K562 (cell line): Measurements from ENCODE around the gene SLC22A23.

Experiments used
- CTCF ChIP-seq, 3 experiments: IDR thresholded peaks in 2 of 3; conservative IDR thresholded peaks in 1 of 3; 2 replicates each; pipeline ENCODE4 v1.5.1; 2011 to 2012; ENCODE audit warnings: low read length in 3 of 3, mild to moderate bottlenecking in 3 of 3, control low read depth in 2 of 3, improper control_type of control experiment in 1 of 3, inconsistent platforms in 1 of 3, low read depth in 1 of 3, mixed read lengths in 1 of 3, moderate library complexity in 1 of 3; ENCODE audit not compliant: insufficient read depth in 2 of 3
- EGR1 ChIP-seq: fragments of 450-650 bp; conservative IDR thresholded peaks from 2 replicates; pipeline ENCODE4 v1.6.1; 2017; ENCODE audit warnings: mild to moderate bottlenecking
- GTF3C2 ChIP-seq: IDR thresholded peaks from 3 replicates; pipeline ENCODE4 v1.6.1; 2011; ENCODE audit warnings: borderline replicate concordance, mild to moderate bottlenecking, moderate library complexity; ENCODE audit not compliant: insufficient read length; ENCODE audit errors: extremely low read depth
- RAD21 ChIP-seq, 2 experiments: fragments of 250-450 bp in 1 of 2; fragments of 450-650 bp in 1 of 2; sonication (Bioruptor Pico) in 1 of 2; formaldehyde crosslinking in 1 of 2; IDR thresholded peaks in 1 of 2; conservative IDR thresholded peaks in 1 of 2; 2 replicates each; pipeline versions ENCODE4 v1.4.0 to v1.8.0; 2020 to 2022; ENCODE audit warnings: mild to moderate bottlenecking in 2 of 2, moderate library complexity in 1 of 2

- TF ChIP-seq EGR1: no peak
- TF ChIP-seq CTCF (IDR thresholded peaks at IDR 0.05 in 2 of 3, conservative IDR thresholded peaks at IDR 0.05 in 1 of 3; ENCODE audit: insufficient read depth in 2 of 3, low read depth in 1 of 3, low read length in 3 of 3): no peak
- no peak for TF ChIP-seq GTF3C2
- no peak for TF ChIP-seq RAD21 (CRISPR knock-in tag; conservative IDR thresholded peaks at IDR 0.05 in 1 of 2, IDR thresholded peaks at IDR 0.05 in 1 of 2)
These were observed 51.2 kb downstream of the SLC22A23 start for GRCh38 chr6:3405679-3406078.
